Fibroblast of lung (primary cell): ENCODE data around the gene TPRKB. TPM values are rescaled to one million over a fixed set of nuclear protein-coding genes. Genes with fewer than 3 reads are reported as not detected.
"Not testable (repeated sequence)": the region's sequence is repeated elsewhere in the genome, so short reads cannot be mapped to it uniquely, and the experiment has no call there.

Experiments
- DNase-seq, 2 donors: peaks; one replicate each; pipeline versions ENCODE4 v3.0.0 to v3.0.0-alpha.2; 2010; ENCODE audit warnings: low read depth in 2 of 2
- H2AFZ ChIP-seq: 2 replicates; pipeline ENCODE4 v1.5.1; 2012; ENCODE audit warnings: low read length, control low read depth, inconsistent platforms
- H3K27ac ChIP-seq: 2 replicates; pipeline ENCODE4 v1.5.1; 2011; ENCODE audit warnings: low read length, control low read depth; ENCODE audit not compliant: insufficient read depth
- H3K27me3 ChIP-seq: 2 replicates; pipeline ENCODE4 v1.5.1; 2011; ENCODE audit warnings: mild to moderate bottlenecking, low read length; ENCODE audit not compliant: control insufficient read depth, insufficient read depth
- H3K36me3 ChIP-seq: 2 replicates; pipeline ENCODE4 v1.5.1; 2011; ENCODE audit warnings: low read length; ENCODE audit not compliant: control insufficient read depth, insufficient read depth
- H3K4me1 ChIP-seq: 2 replicates; pipeline ENCODE4 v1.5.1; 2011; ENCODE audit warnings: low read length; ENCODE audit not compliant: control insufficient read depth, insufficient read depth; ENCODE audit errors: extremely low read depth
- H3K4me2 ChIP-seq: 2 replicates; pipeline ENCODE4 v1.5.1; 2011; ENCODE audit warnings: low read length, control low read depth; ENCODE audit not compliant: insufficient read depth; ENCODE audit errors: extremely low read depth
- H3K4me3 ChIP-seq, 4 experiments: fragments of 200-600 bp in 1 of 4; sonication (generic) in 1 of 4; replicated peaks in 1 of 4; 2 replicates each; pipeline ENCODE4 v1.5.1; 2011 to 2016; ENCODE audit warnings: low read length in 4 of 4, low read depth in 3 of 4, mild to moderate bottlenecking in 3 of 4, control low read depth in 2 of 4, inconsistent platforms in 1 of 4, mixed read lengths in 1 of 4; ENCODE audit not compliant: insufficient read depth in 1 of 4; ENCODE audit errors: control extremely low read depth in 1 of 4
- H3K79me2 ChIP-seq: 2 replicates; pipeline ENCODE4 v1.5.1; 2012; ENCODE audit warnings: mild to moderate bottlenecking, low read length, inconsistent platforms; ENCODE audit not compliant: control insufficient read depth, insufficient read depth
- H3K9ac ChIP-seq: 2 replicates; pipeline ENCODE4 v1.5.1; 2011; ENCODE audit warnings: mild to moderate bottlenecking, low read length, control low read depth; ENCODE audit not compliant: insufficient read depth
- H3K9me3 ChIP-seq: 2 replicates; pipeline ENCODE4 v1.5.1; 2012; ENCODE audit warnings: low read depth, low read length; ENCODE audit not compliant: control insufficient read depth, insufficient read depth
- H4K20me1 ChIP-seq: 2 replicates; pipeline ENCODE4 v1.5.1; 2011; ENCODE audit warnings: low read length; ENCODE audit not compliant: control insufficient read depth, insufficient read depth; ENCODE audit errors: extremely low read depth
- CTCF ChIP-seq, 2 donors: IDR thresholded peaks in 1 of 2; conservative IDR thresholded peaks in 1 of 2; 1 replicate in 1 of 2; 2 replicates in 1 of 2; pipeline ENCODE4 v1.5.1; 2011 to 2012; ENCODE audit warnings: low read length in 2 of 2, control low read depth in 1 of 2, inconsistent platforms in 1 of 2, low read depth in 1 of 2, mild to moderate bottlenecking in 1 of 2
- EZH2 ChIP-seq: IDR thresholded peaks from 2 replicates; pipeline ENCODE4 v1.5.1; 2012; ENCODE audit warnings: low read length, control low read depth, mild to moderate bottlenecking; ENCODE audit errors: missing control alignments
- polyA plus RNA-seq, 2 donors: library from polyadenylated mRNA; depleted of rRNA in 1 of 2; stranded (reverse) in 1 of 2; unstranded in 1 of 2; fragments of >200 nt; gene quantifications; 2 replicates each; pipeline ENCODE4 v1.2.1, GENCODE V29; 2011 to 2012; ENCODE audit warnings: missing spikeins in 1 of 2
- total RNA-seq: library from RNA; depleted of rRNA; stranded (reverse); fragments of >200 nt; gene quantifications from 2 replicates; pipeline ENCODE4 v1.2.1, GENCODE V29; 2014

TPRKB gene
- total and polyA plus RNA-seq, 2 donors (not counting 1 experiment from before 2014, with no cell fraction given): 16.5 to 26.8 TPM

GRCh38 chr2:73685764-73686438, 51.2 kb downstream of the TPRKB start:
- H3K9ac ChIP-seq: no peak overlapping the region
- no peaks in the 10 kb centered on the region for H4K20me1 ChIP-seq
- no peaks in the 10 kb centered on the region for H3K79me2 ChIP-seq
- H3K9me3 ChIP-seq: no peaks in the 10 kb centered on the region
- no peaks in the 10 kb centered on the region for H3K27me3 ChIP-seq
- H3K4me1 ChIP-seq: no peaks in the 10 kb centered on the region
- no peak for TF ChIP-seq CTCF (conservative IDR thresholded peaks at IDR 0.05 in 1 of 2, IDR thresholded peaks at IDR 0.05 in 1 of 2; ENCODE audit: low read depth in 1 of 2, low read length in 2 of 2)
- TF ChIP-seq EZH2: no peak
- H3K27ac ChIP-seq: no peak overlapping the region
- H3K4me2 ChIP-seq: no peak overlapping the region
- H3K36me3 ChIP-seq: no peaks in the 10 kb centered on the region
- peak in 1 of 2 donors; percentile 5 for DNase-seq
- H3K4me3 ChIP-seq: no peak overlapping the region
- H2AFZ ChIP-seq: no peak overlapping the region

GRCh38 chr2:73684905-73685304, 52.2 kb downstream of the TPRKB start:
- H3K27me3 ChIP-seq, H4K20me1 ChIP-seq, H3K36me3 ChIP-seq, H3K79me2 ChIP-seq, H3K4me1 ChIP-seq, H3K9me3 ChIP-seq, DNase-seq, H3K27ac ChIP-seq, H3K4me2 ChIP-seq, H2AFZ ChIP-seq, H3K4me3 ChIP-seq, H3K9ac ChIP-seq: not testable (repeated sequence)

- H2AFZ ChIP-seq, DNase-seq, H3K4me3 ChIP-seq, H4K20me1 ChIP-seq, H3K79me2 ChIP-seq, H3K4me1 ChIP-seq, H3K27me3 ChIP-seq, H3K9me3 ChIP-seq, H3K36me3 ChIP-seq, H3K4me2 ChIP-seq, H3K27ac ChIP-seq, H3K9ac ChIP-seq: not testable (repeated sequence)
Observed at GRCh38 chr2:73684325-73684724, 52.8 kb downstream of the TPRKB start.

GRCh38 chr2:73679951-73680571, 57.1 kb downstream of the TPRKB start:
- TF ChIP-seq CTCF (conservative IDR thresholded peaks at IDR 0.05 in 1 of 2, IDR thresholded peaks at IDR 0.05 in 1 of 2; ENCODE audit: low read depth in 1 of 2, low read length in 2 of 2): peak; percentile 34 to 45
- not testable (repeated sequence) for H3K9ac ChIP-seq, H3K27ac ChIP-seq, H2AFZ ChIP-seq, H3K4me3 ChIP-seq, H3K36me3 ChIP-seq, H3K79me2 ChIP-seq, H3K4me2 ChIP-seq, H4K20me1 ChIP-seq, H3K27me3 ChIP-seq, H3K4me1 ChIP-seq, H3K9me3 ChIP-seq
- DNase-seq: peak in 1 of 2 donors; percentile 18
